ENCODE results near the gene TRAF3IP1.

DNA sequence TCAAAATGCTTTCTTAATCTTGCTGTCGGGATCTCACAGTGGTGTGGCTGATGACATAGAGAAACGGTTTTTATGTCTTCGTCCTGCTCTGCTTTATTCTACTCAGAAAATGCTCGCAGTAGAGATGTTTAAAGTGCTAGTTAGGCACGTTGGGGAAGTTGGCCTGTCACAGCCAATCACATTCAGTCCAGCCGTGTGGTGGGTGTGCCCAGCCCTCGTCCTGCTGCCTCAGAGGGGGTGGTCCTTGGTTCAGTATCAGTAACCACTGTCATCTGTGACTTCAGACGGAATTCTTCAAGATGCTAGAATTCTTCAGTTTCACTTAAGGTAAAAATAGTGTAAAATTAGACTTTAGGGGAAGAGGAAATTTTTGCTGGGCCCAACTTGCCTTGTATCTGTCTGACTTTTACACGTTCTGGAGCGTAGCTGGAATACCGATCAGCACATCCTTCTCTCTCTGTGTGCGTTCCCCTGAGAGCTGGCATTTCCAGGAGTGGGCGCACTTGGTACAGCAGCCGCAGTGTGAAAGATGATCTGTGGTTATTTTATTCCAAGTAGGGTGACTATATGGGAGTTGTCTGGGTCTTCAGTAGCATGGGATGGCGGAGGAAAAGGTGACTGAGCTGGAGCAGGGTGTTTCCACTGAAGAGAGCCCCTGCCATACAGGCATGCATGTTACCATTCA lies 18.5 kb downstream of the TRAF3IP1 start:
- TF ChIP-seq, protein P1, sequence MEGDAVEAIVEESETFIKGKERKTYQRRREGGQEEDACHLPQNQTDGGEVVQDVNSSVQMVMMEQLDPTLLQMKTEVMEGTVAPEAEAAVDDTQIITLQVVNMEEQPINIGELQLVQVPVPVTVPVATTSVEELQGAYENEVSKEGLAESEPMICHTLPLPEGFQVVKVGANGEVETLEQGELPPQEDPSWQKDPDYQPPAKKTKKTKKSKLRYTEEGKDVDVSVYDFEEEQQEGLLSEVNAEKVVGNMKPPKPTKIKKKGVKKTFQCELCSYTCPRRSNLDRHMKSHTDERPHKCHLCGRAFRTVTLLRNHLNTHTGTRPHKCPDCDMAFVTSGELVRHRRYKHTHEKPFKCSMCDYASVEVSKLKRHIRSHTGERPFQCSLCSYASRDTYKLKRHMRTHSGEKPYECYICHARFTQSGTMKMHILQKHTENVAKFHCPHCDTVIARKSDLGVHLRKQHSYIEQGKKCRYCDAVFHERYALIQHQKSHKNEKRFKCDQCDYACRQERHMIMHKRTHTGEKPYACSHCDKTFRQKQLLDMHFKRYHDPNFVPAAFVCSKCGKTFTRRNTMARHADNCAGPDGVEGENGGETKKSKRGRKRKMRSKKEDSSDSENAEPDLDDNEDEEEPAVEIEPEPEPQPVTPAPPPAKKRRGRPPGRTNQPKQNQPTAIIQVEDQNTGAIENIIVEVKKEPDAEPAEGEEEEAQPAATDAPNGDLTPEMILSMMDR (IDR thresholded peaks at IDR 0.05): no peak
- TF ChIP-seq POLR2A (IDR thresholded peaks at IDR 0.05): no peak

Measured in body of pancreas (tissue), 4 donors.